Natural killer cell treated with Interleukin-12 subunit alpha and Interleukin-12 subunit beta and Interleukin-15 and Interleukin-18, amount 100 ng/mL, for 72 hours (primary cell): Measurements from ENCODE around the gene TRAPPC2B. TPM values are rescaled to one million over a fixed set of nuclear protein-coding genes. Genes with fewer than 3 reads are reported as not detected.
"Not testable (repeated sequence)": the region's sequence is repeated elsewhere in the genome, so short reads cannot be mapped to it uniquely, and the experiment has no call there.

Source experiments
- ATAC-seq, 2 donors: fragments of 150-1000 bp; cut with Tn5 transposase in 1 of 2; sonication (Bioruptor Pico), chemical (Tn5 transposase) in 1 of 2; 2 replicates each; pipeline ENCODE4 v1.10.0; 2021
- DNase-seq: peaks from one replicate; pipeline ENCODE4 v3.0.0; 2022; ENCODE audit warnings: low spot score
- H3K27ac Mint-ChIP-seq, 2 donors: 1 replicate in 1 of 2; 2 replicates in 1 of 2; pipeline ENCODE4 v1.8.0; 2022; ENCODE audit warnings: mixed read lengths in 2 of 2, mild to moderate bottlenecking in 1 of 2, moderate library complexity in 1 of 2
- H3K27me3 Mint-ChIP-seq, 2 donors: 1 replicate in 1 of 2; 2 replicates in 1 of 2; pipeline ENCODE4 v1.8.0; 2022; ENCODE audit warnings: mixed read lengths in 2 of 2
- H3K36me3 Mint-ChIP-seq: one replicate; pipeline ENCODE4 v1.8.0; 2022; ENCODE audit warnings: mixed read lengths
- H3K4me1 Mint-ChIP-seq, 2 donors: 1 replicate in 1 of 2; 2 replicates in 1 of 2; pipeline ENCODE4 v1.8.0; 2022; ENCODE audit warnings: low read depth in 2 of 2, mixed read lengths in 2 of 2, mild to moderate bottlenecking in 1 of 2
- H3K4me3 Mint-ChIP-seq: one replicate; pipeline ENCODE4 v1.8.0; 2022; ENCODE audit warnings: mixed read lengths
- H3K9me3 Mint-ChIP-seq: 2 replicates; pipeline ENCODE4 v1.8.0; 2022; ENCODE audit warnings: mixed read lengths
- total RNA-seq, 2 donors: library from RNA; stranded (reverse); gene quantifications; one replicate each; pipeline ENCODE4 v1.2.3, GENCODE V29; 2022

Gene TRAPPC2B
- total RNA-seq, 2 donors from 2014 or later: 3.5 to 5.2 TPM

- Mint-ChIP-seq H3K27me3 (peaks cover 8 to 19% of the 10 kb centered on the region in 2 donors), H3K36me3 (peaks cover 47% of the 10 kb centered on the region), H3K27ac (peak within 1 kb of the TSS; percentile 73 to 95), H3K4me3 (peak within 1 kb of the TSS; percentile 99), H3K4me1 (peaks cover 33 to 34% of the 10 kb centered on the region in 2 donors), H3K9me3 (peaks cover 25% of the 10 kb centered on the region)
- peak; percentile 91 for DNase-seq
- ATAC-seq: peak; percentile 99 to 100
Measured at GRCh38 chr19:57350877-57351805, 12.2 kb upstream of the TRAPPC2B start, which contains the start of gene ZNF304. TSS of gene ZNF304 (plus strand) at chr19:57351271. CDS start at chr19:57351665, 394 bp downstream.

- peak overlapping the region; percentile 99 for H3K4me3 Mint-ChIP-seq
- ATAC-seq (no peak), DNase-seq (no peak)
- H3K27ac Mint-ChIP-seq: peak overlapping the region; percentile 73 to 95
- H3K4me1 Mint-ChIP-seq: peaks cover 33 to 34% of the 10 kb centered on the region in 2 donors
- H3K36me3 Mint-ChIP-seq: peaks cover 54% of the 10 kb centered on the region
- peaks cover 4 to 13% of the 10 kb centered on the region in 2 donors for H3K27me3 Mint-ChIP-seq
- H3K9me3 Mint-ChIP-seq: peaks cover 31% of the 10 kb centered on the region
Measured at GRCh38 chr19:57351867-57352266, 11.5 kb upstream of the TRAPPC2B start.

- DNase-seq (no peak), ATAC-seq (no peak)
- Mint-ChIP-seq H3K4me1 (peaks cover 27 to 32% of the 10 kb centered on the region in 2 donors), H3K4me3 (no peak overlapping the region), H3K27ac (no peak overlapping the region), H3K36me3 (peaks cover 69% of the 10 kb centered on the region), H3K27me3 (no peaks in the 10 kb centered on the region), H3K9me3 (peaks cover 31% of the 10 kb centered on the region)
Measured at GRCh38 chr19:57355916-57356315, 7.4 kb upstream of the TRAPPC2B start.

GRCh38 chr19:57357406-57357805 is 5.9 kb upstream of the TRAPPC2B start:
- H3K4me3 Mint-ChIP-seq: no peak overlapping the region
- H3K4me1 Mint-ChIP-seq: peaks cover 12 to 17% of the 10 kb centered on the region in 2 donors
- H3K9me3 Mint-ChIP-seq: peaks cover 27% of the 10 kb centered on the region
- no peak overlapping the region for H3K27ac Mint-ChIP-seq
- ATAC-seq: no peak
- no peaks in the 10 kb centered on the region for H3K27me3 Mint-ChIP-seq
- peaks cover 63% of the 10 kb centered on the region for H3K36me3 Mint-ChIP-seq
- no peak for DNase-seq

GRCh38 chr19:57359300-57359699 is 4.1 kb upstream of the TRAPPC2B start:
- Mint-ChIP-seq H3K9me3 (peaks cover 23% of the 10 kb centered on the region), H3K36me3 (peaks cover 66% of the 10 kb centered on the region), H3K27ac (no peak overlapping the region), H3K4me3 (no peak overlapping the region), H3K27me3 (no peaks in the 10 kb centered on the region), H3K4me1 (peaks cover 18 to 20% of the 10 kb centered on the region in 2 donors)
- ATAC-seq: no peak
- DNase-seq: no peak

- Mint-ChIP-seq H3K27me3 (no peaks in the 10 kb centered on the region), H3K36me3 (peaks cover 35% of the 10 kb centered on the region), H3K4me1 (peaks cover 16 to 18% of the 10 kb centered on the region in 2 donors), H3K9me3 (peaks cover 6% of the 10 kb centered on the region), H3K4me3 (no peak overlapping the region), H3K27ac (peak overlapping the region; percentile 86 to 87)
- ATAC-seq (no peak), DNase-seq (no peak)
Measured at GRCh38 chr19:57362419-57362818, 932 bp upstream of the TRAPPC2B start.

- peaks cover 18% of the 10 kb centered on the region in 2 donors for H3K4me1 Mint-ChIP-seq
- peak overlapping the region; percentile 86 to 87 for H3K27ac Mint-ChIP-seq
- no peaks in the 10 kb centered on the region for H3K27me3 Mint-ChIP-seq
- DNase-seq (no peak), ATAC-seq (no peak)
- peaks cover 8% of the 10 kb centered on the region for H3K9me3 Mint-ChIP-seq
- peak overlapping the region; percentile 89 for H3K4me3 Mint-ChIP-seq
- peaks cover 25% of the 10 kb centered on the region for H3K36me3 Mint-ChIP-seq
Measured at GRCh38 chr19:57363688-57364181, 384 bp downstream of the TRAPPC2B start.

- H3K9me3 Mint-ChIP-seq: peaks cover 15% of the 10 kb centered on the region
- no peak overlapping the region for H3K27ac Mint-ChIP-seq
- ATAC-seq (no peak), DNase-seq (no peak)
- no peak overlapping the region for H3K4me3 Mint-ChIP-seq
- H3K4me1 Mint-ChIP-seq: peaks cover 18 to 23% of the 10 kb centered on the region in 2 donors
- H3K27me3 Mint-ChIP-seq: no peaks in the 10 kb centered on the region
- H3K36me3 Mint-ChIP-seq: peaks cover 30% of the 10 kb centered on the region
Measured at GRCh38 chr19:57366776-57367175, 3.4 kb downstream of the TRAPPC2B start.

GRCh38 chr19:57374179-57374578 is 10.8 kb downstream of the TRAPPC2B start:
- Mint-ChIP-seq H3K27ac (no peak overlapping the region), H3K27me3 (no peaks in the 10 kb centered on the region), H3K36me3 (peaks cover 74% of the 10 kb centered on the region), H3K4me3 (no peak overlapping the region), H3K4me1 (peaks cover 0 to 3% of the 10 kb centered on the region in 2 donors), H3K9me3 (peaks cover 25% of the 10 kb centered on the region)
- ATAC-seq: no peak
- DNase-seq: no peak

- H3K4me1 Mint-ChIP-seq, H3K27ac Mint-ChIP-seq, DNase-seq, H3K27me3 Mint-ChIP-seq, ATAC-seq, H3K4me3 Mint-ChIP-seq: not testable (repeated sequence)
- Mint-ChIP-seq H3K9me3 (peaks cover 27% of the 10 kb centered on the region), H3K36me3 (peaks cover 79% of the 10 kb centered on the region)
Measured at GRCh38 chr19:57374647-57375046, 11.3 kb downstream of the TRAPPC2B start.

- no peak for DNase-seq
- Mint-ChIP-seq H3K36me3 (peaks cover 80% of the 10 kb centered on the region), H3K9me3 (peaks cover 32% of the 10 kb centered on the region), H3K4me3 (no peak overlapping the region), H3K4me1 (peaks cover 0 to 2% of the 10 kb centered on the region in 2 donors), H3K27me3 (no peaks in the 10 kb centered on the region), H3K27ac (no peak overlapping the region)
- ATAC-seq: no peak
Measured at GRCh38 chr19:57376151-57376550, 12.8 kb downstream of the TRAPPC2B start.

GRCh38 chr19:57377498-57378146 is 14.3 kb downstream of the TRAPPC2B start:
- no peak overlapping the region for H3K4me3 Mint-ChIP-seq
- H3K27ac Mint-ChIP-seq: no peak overlapping the region
- no peaks in the 10 kb centered on the region for H3K27me3 Mint-ChIP-seq
- H3K9me3 Mint-ChIP-seq: peaks cover 30% of the 10 kb centered on the region
- peaks cover 66% of the 10 kb centered on the region for H3K36me3 Mint-ChIP-seq
- peaks cover 0 to 2% of the 10 kb centered on the region in 2 donors for H3K4me1 Mint-ChIP-seq
- no peak for DNase-seq
- no peak for ATAC-seq

GRCh38 chr19:57380923-57381322 is 17.6 kb downstream of the TRAPPC2B start:
- ATAC-seq: no peak
- H3K27ac Mint-ChIP-seq: no peak overlapping the region
- peaks cover 25% of the 10 kb centered on the region for H3K9me3 Mint-ChIP-seq
- no peak overlapping the region for H3K4me3 Mint-ChIP-seq
- H3K4me1 Mint-ChIP-seq: peaks cover 0 to 2% of the 10 kb centered on the region in 2 donors
- peaks cover 0 to 6% of the 10 kb centered on the region in 2 donors for H3K27me3 Mint-ChIP-seq
- peaks cover 40% of the 10 kb centered on the region for H3K36me3 Mint-ChIP-seq
- DNase-seq: no peak
